Raji (cell line): Measurements from ENCODE around the gene PDXK.

ENCODE experiments used
- POLR2A ChIP-seq: IDR thresholded peaks from 2 replicates; pipeline ENCODE4 v1.6.1; 2011; ENCODE audit warnings: low read depth, low read length, control low read depth; ENCODE audit not compliant: insufficient read depth

Gene PDXK

GRCh38 chr21:43731476-43731875 is 12.5 kb downstream of the PDXK start:
- TF ChIP-seq POLR2A: no peak

- TF ChIP-seq POLR2A: no peak
Measured at GRCh38 chr21:43731891-43732711, 13.2 kb downstream of the PDXK start.

DNA sequence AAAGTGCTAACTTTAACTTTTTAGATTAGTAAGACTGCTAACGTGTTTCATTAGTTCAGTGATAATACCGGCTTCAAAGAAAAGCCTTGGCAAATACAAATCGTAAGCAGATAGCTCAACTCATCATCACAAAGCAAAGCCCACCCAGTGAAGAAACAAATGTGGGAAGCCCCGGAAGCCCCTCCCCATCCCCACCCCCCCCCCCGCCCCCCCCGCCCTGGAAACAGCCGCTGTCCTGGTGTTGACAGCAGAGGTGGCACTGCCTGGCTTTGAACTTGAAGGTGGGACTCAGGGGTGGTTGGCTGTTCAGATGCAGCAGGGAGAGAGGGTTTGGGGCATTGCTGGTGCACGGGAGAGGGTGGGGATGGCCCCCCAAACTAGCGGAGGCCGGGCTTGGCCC is 14.1 kb downstream of the PDXK start:
- no peak for TF ChIP-seq POLR2A

GRCh38 chr21:43733529-43734071 is 14.7 kb downstream of the PDXK start:
- no peak for TF ChIP-seq POLR2A

DNA sequence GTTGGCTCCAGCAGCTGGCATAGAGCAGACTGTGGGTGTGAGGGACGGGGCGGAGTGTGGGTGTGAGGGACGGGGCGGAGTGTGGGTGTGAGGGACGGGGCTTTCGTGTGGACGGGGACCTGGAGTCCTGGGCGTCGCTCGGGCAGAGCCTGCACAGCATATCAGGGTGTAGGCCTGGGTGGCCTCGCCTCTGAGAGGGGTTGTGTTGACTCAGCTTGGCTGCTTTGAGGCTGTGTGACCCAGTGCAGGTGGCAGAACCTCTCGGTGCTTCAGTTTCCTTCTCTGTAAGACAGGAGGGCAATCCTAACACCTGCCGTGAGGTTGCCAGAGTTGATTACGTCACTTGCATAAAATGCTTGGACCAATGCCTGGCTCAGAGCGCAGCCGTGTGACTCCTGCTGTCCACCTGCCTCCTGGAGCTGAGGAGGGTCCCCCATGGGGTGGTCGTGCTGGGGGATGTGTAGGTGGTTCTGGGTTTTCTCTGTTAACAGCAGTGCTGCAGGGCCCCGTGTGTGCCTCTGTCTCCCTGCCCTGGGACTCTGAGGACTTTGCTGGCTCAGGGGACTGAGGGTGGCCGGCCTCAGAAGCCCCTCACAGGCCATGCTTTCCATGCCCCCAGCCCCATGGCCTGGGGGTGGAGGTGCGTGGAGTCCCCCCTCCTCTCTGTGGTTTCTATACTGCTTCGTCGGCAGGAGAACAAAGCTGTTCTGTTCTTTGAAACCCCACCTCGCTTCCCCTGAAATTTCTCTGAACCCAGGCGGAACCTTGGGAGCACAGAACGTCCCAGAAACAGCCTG is 15.4 kb downstream of the PDXK start:
- TF ChIP-seq POLR2A: no peak

- TF ChIP-seq POLR2A: no peak
Measured at GRCh38 chr21:43734928-43735229, 15.9 kb downstream of the PDXK start.

- no peak for TF ChIP-seq POLR2A
Measured at GRCh38 chr21:43735236-43736091, 16.5 kb downstream of the PDXK start.

DNA sequence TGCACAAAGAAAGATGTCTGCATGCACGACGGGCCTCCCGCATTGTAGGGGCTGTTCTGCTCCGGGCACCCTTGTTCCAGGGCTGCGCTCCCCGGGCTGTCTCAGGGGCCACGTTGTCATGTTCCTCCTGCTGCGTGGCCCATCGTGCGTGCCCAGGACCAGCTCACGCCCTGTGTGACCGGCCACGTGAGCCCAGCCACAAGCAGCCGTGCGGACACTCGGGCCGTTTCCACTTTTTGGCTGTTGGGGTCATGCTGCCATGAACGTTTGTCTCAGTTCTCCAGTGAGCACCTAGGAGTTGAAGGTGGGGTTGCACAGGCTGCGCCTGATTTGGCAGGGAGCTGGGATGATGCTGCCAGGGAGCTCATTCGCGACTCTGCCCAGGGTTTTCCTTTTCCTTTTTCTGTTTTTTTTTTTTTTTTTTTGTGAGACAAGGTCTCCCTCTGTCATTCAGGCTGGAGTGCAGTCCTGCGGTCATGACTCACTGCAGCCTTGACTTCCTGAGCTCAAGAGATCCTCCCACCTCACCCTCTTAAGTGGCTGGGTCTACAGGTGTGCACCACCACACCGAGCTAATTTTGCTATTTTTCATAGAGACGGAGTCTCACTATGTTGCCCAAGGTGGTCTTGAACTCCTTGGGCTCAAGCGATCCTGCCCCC is 17.4 kb downstream of the PDXK start:
- TF ChIP-seq POLR2A: no peak

- TF ChIP-seq POLR2A: no peak
Measured at GRCh38 chr21:43737158-43737950, 18.4 kb downstream of the PDXK start.

- TF ChIP-seq POLR2A: no peak
Measured at GRCh38 chr21:43739621-43740435, 20.9 kb downstream of the PDXK start.

GRCh38 chr21:43740497-43741156 is 21.7 kb downstream of the PDXK start:
- TF ChIP-seq POLR2A: no peak

GRCh38 chr21:43741423-43742096 is 22.6 kb downstream of the PDXK start:
- TF ChIP-seq POLR2A: no peak

DNA sequence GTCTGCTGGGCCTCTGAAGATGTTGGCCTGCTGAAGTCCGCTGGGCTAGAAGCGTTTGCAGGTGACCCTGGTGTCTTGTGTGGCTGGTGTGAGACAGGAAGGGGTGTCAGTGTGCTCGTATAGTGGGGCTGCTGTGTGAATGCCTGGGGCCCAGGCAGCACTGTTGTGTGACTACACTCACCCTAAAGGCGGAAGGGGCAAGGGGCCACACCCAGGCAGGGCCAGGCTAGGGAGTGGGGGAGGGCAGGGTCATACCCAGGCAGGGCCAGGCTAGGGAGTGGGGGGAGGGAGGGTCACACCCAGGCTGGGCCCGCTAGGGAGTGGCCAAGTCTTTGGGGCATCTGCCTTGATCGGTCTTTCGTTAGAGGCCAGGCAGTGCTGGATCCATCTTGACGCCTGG is 25.0 kb downstream of the PDXK start:
- TF ChIP-seq POLR2A: no peak
